HG02759 (cell line): Measurements from ENCODE around the gene RELB.
A peak's percentile ranks its signal among the peaks of the same experiment; 100 is the strongest.
"Not testable (repeated sequence)": the region's sequence is repeated elsewhere in the genome, so short reads cannot be mapped to it uniquely, and the experiment has no call there.

Experiments
- ATAC-seq: cut with Tn5 transposase; IDR thresholded peaks from one replicate; pipeline ENCODE4 v1.9.1; 2021; ENCODE audit warnings: mild to moderate bottlenecking, moderate library complexity; ENCODE audit not compliant: unreplicated experiment

Gene RELB

GRCh38 chr19:44987148-44987675 is 14.1 kb upstream of the RELB start:
- ATAC-seq: no peak

- ATAC-seq: no peak
Measured at GRCh38 chr19:44988273-44988672, 13.0 kb upstream of the RELB start.

- ATAC-seq: no peak
Measured at GRCh38 chr19:44988896-44989556, 12.2 kb upstream of the RELB start.

GRCh38 chr19:44990459-44990858 is 10.8 kb upstream of the RELB start:
- no peak for ATAC-seq

- no peak for ATAC-seq
Measured at GRCh38 chr19:44990966-44991365, 10.3 kb upstream of the RELB start.

- ATAC-seq: no peak
Measured at GRCh38 chr19:44992336-44993163, 8.7 kb upstream of the RELB start.

GRCh38 chr19:44993526-44993925 is 7.7 kb upstream of the RELB start:
- no peak for ATAC-seq

- no peak for ATAC-seq
Measured at GRCh38 chr19:44993926-44994537, 7.2 kb upstream of the RELB start.

GRCh38 chr19:44998025-44998424 is 3.2 kb upstream of the RELB start:
- no peak for ATAC-seq

- ATAC-seq: not testable (repeated sequence)
Measured at GRCh38 chr19:44999131-44999925, 1.9 kb upstream of the RELB start.

GRCh38 chr19:45000665-45001064 is 599 bp upstream of the RELB start:
- ATAC-seq: not testable (repeated sequence)

GRCh38 chr19:45003485-45003884 is 2.2 kb downstream of the RELB start:
- ATAC-seq: no peak

GRCh38 chr19:45005787-45006186 is 4.5 kb downstream of the RELB start:
- no peak for ATAC-seq

GRCh38 chr19:45008552-45008951 is 7.3 kb downstream of the RELB start:
- no peak for ATAC-seq

GRCh38 chr19:45009625-45010255 is 8.5 kb downstream of the RELB start:
- no peak for ATAC-seq

GRCh38 chr19:45010306-45010705 is 9.0 kb downstream of the RELB start:
- no peak for ATAC-seq

GRCh38 chr19:45011959-45012358 is 10.7 kb downstream of the RELB start:
- no peak for ATAC-seq

- peak; percentile 91 for ATAC-seq
Measured at GRCh38 chr19:45016388-45017314, 15.4 kb downstream of the RELB start.

- ATAC-seq: no peak
Measured at GRCh38 chr19:45019187-45019586, 17.9 kb downstream of the RELB start.
